ENCODE measurements around the gene FOLR1. TPM values are rescaled to one million over a fixed set of nuclear protein-coding genes. Genes with fewer than 3 reads are reported as not detected.

FOLR1 gene
- total RNA-seq, 4 donors from 2014 or later, result 0.38 to 7.6 (median 1.5) TPM; not detected in 1

DNA sequence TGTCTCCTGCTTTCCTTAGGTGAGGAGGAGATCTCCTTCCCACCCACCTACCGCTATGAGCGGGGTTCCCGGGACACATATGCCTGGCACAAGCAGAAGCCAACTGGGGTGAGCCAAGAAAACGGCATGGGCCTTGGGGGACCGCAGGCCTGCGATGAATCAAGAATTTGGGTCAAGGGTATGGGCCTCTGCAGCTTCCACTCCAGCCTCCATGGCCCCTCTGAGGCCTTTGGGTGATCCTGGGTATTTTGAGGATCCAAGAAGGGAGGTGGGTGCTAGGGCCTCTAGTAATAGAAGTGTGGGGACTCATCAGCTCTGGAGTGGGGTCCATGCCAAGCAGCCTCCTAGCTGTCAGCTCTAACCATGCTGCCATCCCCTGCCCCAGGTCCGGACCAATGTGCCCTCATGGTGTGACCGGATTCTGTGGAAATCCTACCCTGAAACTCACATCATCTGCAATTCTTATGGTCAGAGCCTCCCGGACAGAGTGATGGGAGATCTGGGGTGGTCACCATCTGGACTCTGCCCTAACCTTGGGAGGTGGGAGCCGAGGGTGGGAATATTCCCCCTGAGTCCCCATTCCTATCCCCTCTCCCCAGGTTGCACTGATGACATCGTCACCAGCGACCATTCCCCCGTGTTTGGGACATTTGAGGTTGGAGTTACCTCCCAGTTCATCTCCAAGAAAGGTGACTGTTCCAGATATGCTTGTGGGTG is 41.3 kb downstream of the FOLR1 start:
- intact Hi-C loops (cut with DNase I), result no loop called here
- Histone ChIP-seq H3K4me3 (no peak overlapping the region), H3K27ac (no peak overlapping the region), H3K27me3 (no peaks in the 10 kb centered on the region), H3K36me3 (peaks cover 65 to 100% (median 67%) of the 10 kb centered on the region in 3 donors), H3K4me1 (peaks cover 4 to 35% (median 5%) of the 10 kb centered on the region in 3 donors), H3K9me3 (no peaks in the 10 kb centered on the region)
- TF ChIP-seq CTCF (IDR thresholded peaks at IDR 0.05), result no peak
- TF ChIP-seq POLR2A (IDR thresholded peaks at IDR 0.05), result no peak
- DNase-seq, result no peak
- 80 to 81% methylated on average over 4 to 5 of the region's 13 CpGs for WGBS, 2 donors

- intact Hi-C loops (cut with DNase I), result no loop called here
- TF ChIP-seq CTCF (IDR thresholded peaks at IDR 0.05) (no peak), POLR2A (IDR thresholded peaks at IDR 0.05) (no peak)
- Histone ChIP-seq H3K27ac (no peak overlapping the region), H3K36me3 (peaks cover 57 to 97% (median 61%) of the 10 kb centered on the region in 3 donors), H3K4me3 (no peak overlapping the region), H3K4me1 (peaks cover 4 to 38% (median 10%) of the 10 kb centered on the region in 3 donors), H3K9me3 (no peaks in the 10 kb centered on the region), H3K27me3 (no peaks in the 10 kb centered on the region)
- 80 to 93% methylated on average over 3 to 6 of the region's 8 CpGs for WGBS, 2 donors
- no peak for DNase-seq
Observed at GRCh38 chr11:72233773-72234513, 42.0 kb downstream of the FOLR1 start.

- Histone ChIP-seq H3K4me1 (peaks cover 9 to 44% (median 16%) of the 10 kb centered on the region in 3 donors), H3K27me3 (peaks cover 0 to under 1% (median 0%) of the 10 kb centered on the region in 4 donors), H3K36me3 (peaks cover 56 to 91% (median 56%) of the 10 kb centered on the region in 3 donors), H3K27ac (no peak overlapping the region), H3K9me3 (no peaks in the 10 kb centered on the region), H3K4me3 (no peak overlapping the region)
- TF ChIP-seq POLR2A (IDR thresholded peaks at IDR 0.05) (no peak), CTCF (IDR thresholded peaks at IDR 0.05) (no peak)
- 39 to 68% methylated on average over 3 of the region's 3 CpGs for WGBS, 2 donors
- no peak for DNase-seq
- intact Hi-C loops (cut with DNase I), result no loop called here
Observed at GRCh38 chr11:72234514-72234830, 42.5 kb downstream of the FOLR1 start.

DNA sequence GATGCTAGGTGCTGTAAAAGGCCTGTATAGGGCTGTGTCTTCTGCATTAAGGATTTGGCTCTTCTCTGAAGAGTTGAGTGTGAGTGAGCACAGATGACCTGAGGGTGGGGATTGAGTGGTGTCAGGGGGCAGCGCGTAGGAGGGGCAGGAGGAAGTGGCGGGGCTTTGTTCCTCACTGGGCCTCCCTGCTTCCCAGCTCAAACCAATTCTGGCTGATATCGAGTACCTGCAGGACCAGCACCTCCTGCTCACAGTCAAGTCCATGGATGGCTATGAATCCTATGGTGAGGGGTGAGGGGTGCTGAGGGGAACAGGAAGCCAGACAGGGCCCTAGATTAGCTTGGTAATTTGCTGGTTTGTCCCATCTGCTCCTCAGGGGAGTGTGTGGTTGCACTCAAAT is 43.0 kb downstream of the FOLR1 start:
- no peak for DNase-seq
- intact Hi-C loops (cut with DNase I), result no loop called here
- no peaks in the 10 kb centered on the region for H3K9me3 ChIP-seq

More for the DNA sequence above, 43.0 kb downstream of the FOLR1 start:
- H3K27me3 ChIP-seq, result peaks cover 0 to 5% (median 0%) of the 10 kb centered on the region in 4 donors
- TF ChIP-seq POLR2A (IDR thresholded peaks at IDR 0.05) (no peak), CTCF (IDR thresholded peaks at IDR 0.05) (no peak)
- H3K36me3 ChIP-seq, result peaks cover 51 to 87% (median 51%) of the 10 kb centered on the region in 3 donors
- 78% methylated on average over 4 of the region's 4 CpGs; no CpG with 5 or more reads in 1 of the 2 donors for WGBS, 2 donors
- no peak overlapping the region for H3K4me3 ChIP-seq
- peak overlapping the region in 1 of 4 donors; percentile 16 for H3K27ac ChIP-seq
- H3K4me1 ChIP-seq, result peaks cover 10 to 48% (median 20%) of the 10 kb centered on the region in 3 donors
